NT2/D1 (cell line): Measurements from ENCODE around the gene GAL3ST1.
"Not testable (repeated sequence)": the region's sequence is repeated elsewhere in the genome, so short reads cannot be mapped to it uniquely, and the experiment has no call there.

ENCODE experiments used
- DNase-seq: peaks from one replicate; pipeline ENCODE4 v3.0.0-alpha.2; 2011; ENCODE audit warnings: low read depth, low spot score
- H3K27me3 ChIP-seq: 2 replicates; pipeline ENCODE4 v1.6.0; 2011; ENCODE audit warnings: mild to moderate bottlenecking; ENCODE audit not compliant: insufficient read length, insufficient read depth
- H3K36me3 ChIP-seq: 2 replicates; pipeline ENCODE4 v1.6.1; 2011; ENCODE audit warnings: mild to moderate bottlenecking, low read length, mixed read lengths; ENCODE audit not compliant: insufficient read depth, insufficient read length
- H3K4me1 ChIP-seq: 2 replicates; pipeline ENCODE4 v1.5.1; 2011; ENCODE audit not compliant: insufficient read depth, insufficient read length
- H3K4me3 ChIP-seq: 2 replicates; pipeline ENCODE4 v1.5.1; 2011; ENCODE audit warnings: low read depth; ENCODE audit not compliant: insufficient read length
- H3K9ac ChIP-seq: 2 replicates; pipeline ENCODE4 v1.6.0; 2011; ENCODE audit warnings: low read depth; ENCODE audit not compliant: insufficient read length
- H3K9me3 ChIP-seq: 2 replicates; pipeline ENCODE4 v1.5.1; 2011; ENCODE audit warnings: mild to moderate bottlenecking, low read length; ENCODE audit not compliant: insufficient read depth
- SUZ12 ChIP-seq: IDR thresholded peaks from 2 replicates; pipeline ENCODE4 v1.6.1; 2011; ENCODE audit not compliant: insufficient read length, insufficient read depth; ENCODE audit errors: extremely low read depth
- YY1 ChIP-seq: IDR thresholded peaks from 2 replicates; pipeline ENCODE4 v1.6.1; 2011; ENCODE audit not compliant: insufficient read length, insufficient read depth
- ZNF274 ChIP-seq: IDR thresholded peaks from 2 replicates; pipeline ENCODE4 v1.6.1; 2011; ENCODE audit warnings: mild to moderate bottlenecking, low read depth, low read length

GAL3ST1 gene

DNA sequence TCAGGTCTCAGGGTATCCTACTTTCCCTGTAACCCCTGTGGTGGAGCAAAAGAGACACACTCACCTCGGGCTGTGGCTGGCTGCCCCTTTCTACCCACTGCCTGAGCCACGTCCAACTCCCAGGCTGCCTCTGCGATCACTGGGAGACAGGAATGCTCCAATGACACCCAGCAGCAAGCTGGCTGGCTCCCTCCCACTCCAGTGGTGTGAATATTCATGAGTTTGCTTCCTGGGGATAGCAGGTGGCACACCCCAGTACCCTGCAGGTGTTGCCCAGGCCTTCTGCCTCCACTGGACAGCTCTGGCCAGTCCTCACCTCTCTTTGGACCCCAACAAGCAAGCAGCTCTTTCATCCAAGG, 9.7 kb downstream of the GAL3ST1 start:
- TF ChIP-seq ZNF274 (no peak), YY1 (no peak), SUZ12 (no peak)

DNA sequence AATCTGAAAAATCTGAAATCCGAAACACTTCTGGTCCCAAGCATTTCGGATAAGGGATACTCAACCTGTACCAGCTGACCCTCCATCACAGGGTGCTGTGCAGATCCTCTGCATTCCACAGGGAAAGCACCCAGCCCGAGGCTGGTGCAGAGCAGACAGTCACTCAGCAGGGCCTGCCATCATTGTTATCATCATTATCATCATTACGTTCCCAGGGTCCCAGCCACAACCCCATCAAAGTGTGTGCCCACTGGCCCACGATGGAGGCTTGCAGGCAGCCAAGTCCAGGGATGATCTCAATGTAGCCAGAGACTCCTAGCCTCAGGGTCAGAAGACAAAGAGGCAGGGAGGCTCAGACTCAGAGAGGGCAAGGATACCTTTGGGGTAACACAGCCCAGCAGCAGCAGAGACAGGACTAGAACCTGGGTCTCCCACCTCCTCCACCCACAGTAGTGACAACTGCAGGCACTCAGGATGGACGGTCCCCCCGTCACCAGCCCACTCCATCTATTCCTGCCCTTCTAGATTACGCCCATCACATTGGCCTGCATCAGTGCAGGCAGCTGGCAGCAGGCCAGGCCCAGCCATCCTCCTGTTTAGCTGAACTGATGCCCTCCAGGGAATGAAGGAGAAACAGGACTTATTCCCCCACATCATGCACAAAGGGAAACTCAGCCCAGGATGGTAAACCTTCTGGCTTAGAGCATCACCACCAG, 10.3 kb downstream of the GAL3ST1 start:
- DNase-seq, result no peak
- Histone ChIP-seq H3K27me3 (no peaks in the 10 kb centered on the region), H3K9ac (no peak overlapping the region), H3K36me3 (no peaks in the 10 kb centered on the region), H3K4me3 (no peak overlapping the region), H3K9me3 (no peaks in the 10 kb centered on the region), H3K4me1 (peaks cover 19% of the 10 kb centered on the region)
- TF ChIP-seq YY1 (no peak), ZNF274 (no peak), SUZ12 (no peak)

More for the DNA sequence above, 9.7 kb downstream of the GAL3ST1 start:
- Histone ChIP-seq H3K36me3 (no peaks in the 10 kb centered on the region), H3K4me3 (no peak overlapping the region), H3K27me3 (no peaks in the 10 kb centered on the region), H3K9me3 (no peaks in the 10 kb centered on the region), H3K4me1 (peaks cover 17% of the 10 kb centered on the region), H3K9ac (no peak overlapping the region)
- DNase-seq, result no peak

- DNase-seq, result no peak
Measured at GRCh38 chr22:30562366-30562765, 12.1 kb downstream of the GAL3ST1 start.

DNA sequence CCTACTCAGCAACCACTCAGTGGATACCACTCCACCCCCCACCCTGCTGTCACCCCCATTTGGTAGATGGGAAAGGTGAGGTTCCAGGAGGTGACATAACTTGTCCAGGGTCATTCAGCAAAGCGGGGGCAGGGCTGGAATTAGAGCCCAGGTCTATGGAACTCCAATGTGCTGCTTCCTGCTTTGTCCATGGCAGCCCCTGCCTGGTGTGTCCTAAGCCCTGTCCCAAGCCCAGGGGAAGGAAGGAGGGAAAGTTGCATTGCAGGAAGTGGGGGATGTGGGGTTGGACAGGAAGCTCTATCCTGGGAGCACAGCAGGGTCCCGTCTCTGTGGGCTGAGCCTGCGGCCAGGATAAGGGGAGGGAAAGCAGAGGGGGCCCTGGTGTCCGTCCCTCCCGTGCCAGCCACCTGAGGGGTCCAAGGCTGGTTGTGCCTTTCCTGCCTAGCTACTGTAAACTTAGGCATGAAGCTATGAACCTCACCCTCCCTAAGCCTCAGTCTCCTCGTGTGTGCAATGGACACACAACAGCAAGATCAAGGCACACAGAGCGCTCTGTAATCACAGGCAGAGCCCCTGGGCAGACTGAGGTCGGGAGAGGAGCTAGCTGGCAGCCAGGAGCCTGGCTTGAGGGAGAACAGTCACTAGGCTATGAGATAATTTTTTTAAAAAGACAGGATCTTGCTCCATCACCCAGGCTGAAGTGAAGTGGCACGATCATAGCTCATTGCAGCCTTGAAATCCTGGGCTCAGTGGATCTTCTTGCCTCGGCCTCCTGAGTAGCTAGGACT, 12.9 kb downstream of the GAL3ST1 start:
- Histone ChIP-seq H3K4me3 (no peak overlapping the region), H3K9ac (peak overlapping the region; percentile 10), H3K9me3 (no peaks in the 10 kb centered on the region), H3K4me1 (peaks cover 19% of the 10 kb centered on the region), H3K27me3 (no peaks in the 10 kb centered on the region), H3K36me3 (no peaks in the 10 kb centered on the region)
- TF ChIP-seq ZNF274 (no peak), YY1 (no peak), SUZ12 (no peak)
- peak; percentile 30 for DNase-seq

More at GRCh38 chr22:30562366-30562765, 12.1 kb downstream of the GAL3ST1 start:
- Histone ChIP-seq H3K4me3 (no peak overlapping the region), H3K9me3 (no peaks in the 10 kb centered on the region), H3K36me3 (no peaks in the 10 kb centered on the region), H3K27me3 (no peaks in the 10 kb centered on the region), H3K9ac (no peak overlapping the region), H3K4me1 (peaks cover 19% of the 10 kb centered on the region)
- TF ChIP-seq ZNF274 (no peak), SUZ12 (no peak), YY1 (no peak)

- H3K9me3 ChIP-seq, H3K36me3 ChIP-seq, H3K9ac ChIP-seq, H3K27me3 ChIP-seq, DNase-seq, H3K4me3 ChIP-seq: not testable (repeated sequence)
- H3K4me1 ChIP-seq, result peaks cover 19% of the 10 kb centered on the region
Measured at GRCh38 chr22:30560643-30561202, 13.7 kb downstream of the GAL3ST1 start.

DNA sequence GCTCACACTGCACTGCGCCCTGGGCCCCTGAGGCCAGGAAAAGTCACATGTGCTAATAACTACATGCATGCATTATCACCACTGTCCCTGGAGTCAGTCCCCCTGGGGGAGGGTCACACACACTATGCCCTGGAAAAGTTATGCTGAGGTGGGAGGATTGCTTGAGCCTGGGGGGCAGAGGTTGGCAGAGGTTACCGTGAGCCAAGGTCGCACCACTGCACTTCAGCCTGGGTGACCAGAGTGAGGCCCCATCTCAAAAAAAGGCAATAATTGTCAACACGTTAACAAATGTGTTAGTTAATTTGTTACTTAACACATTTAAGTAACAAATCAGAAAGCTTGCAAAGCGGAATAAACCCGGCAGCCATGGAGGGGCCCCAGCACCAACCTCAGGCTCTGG, 14.6 kb downstream of the GAL3ST1 start:
- no peak for TF ChIP-seq SUZ12
- TF ChIP-seq ZNF274, result no peak
- TF ChIP-seq YY1, result no peak
- no peak overlapping the region for H3K4me3 ChIP-seq
- H3K27me3 ChIP-seq, result no peaks in the 10 kb centered on the region
- H3K4me1 ChIP-seq, result peaks cover 19% of the 10 kb centered on the region
- H3K36me3 ChIP-seq, result no peaks in the 10 kb centered on the region
- no peak for DNase-seq
- H3K9me3 ChIP-seq, result no peaks in the 10 kb centered on the region
- peak overlapping the region; percentile 51 for H3K9ac ChIP-seq

- no peak for DNase-seq
- TF ChIP-seq SUZ12, result no peak
- no peak for TF ChIP-seq YY1
- no peak for TF ChIP-seq ZNF274
- H3K36me3 ChIP-seq, result no peaks in the 10 kb centered on the region
- H3K4me3 ChIP-seq, result no peak overlapping the region
- H3K27me3 ChIP-seq, result no peaks in the 10 kb centered on the region
- H3K9me3 ChIP-seq, result no peaks in the 10 kb centered on the region
- H3K4me1 ChIP-seq, result peaks cover 11% of the 10 kb centered on the region
- no peak overlapping the region for H3K9ac ChIP-seq
Measured at GRCh38 chr22:30557243-30557642, 17.2 kb downstream of the GAL3ST1 start.
